K562 (cell line): ENCODE measurements around the gene RORB. TPM values are rescaled to one million over a fixed set of nuclear protein-coding genes. Genes with fewer than 3 reads are reported as not detected.

Source experiments
- ATAC-seq: fragments of 200-7000 bp; cut with Tn5 transposase; 3 replicates; pipeline ENCODE4 v1.9.1; 2020; ENCODE audit warnings: moderate library complexity
- BruUV-seq: library from RNA; stranded (reverse); fragments of 400-500 nt; replicated peaks from 2 replicates; lab custom pipeline; 2021; lab: Mats Ljungman, UMichigan
- CTCF ChIA-PET: fragments of 300-600 bp; formaldehyde crosslinking; extraction: SDS; loops from one replicate; lab custom pipeline; 2021; ENCODE audit warnings: low intra/inter-chr PET ratio; lab: Yijun Ruan, JAX
- POLR2A ChIA-PET: fragments of 300-600, 350-650 bp; sonication (Branson Sonifier 250); formaldehyde crosslinking; extraction: SDS; loops from one replicate; lab custom pipeline; 2021; ENCODE audit warnings: antibody characterized with exemption, inconsistent platforms; lab: Yijun Ruan, JAX
- DNase-seq, 4 experiments: peaks; one replicate each; pipeline versions ENCODE4 v3.0.0 to v3.0.0-alpha.2; 2011 to 2018; ENCODE audit warnings: low spot score in 3 of 4, mixed read lengths in 3 of 4; ENCODE audit errors: extremely low read depth in 1 of 4
- FAIRE-seq: peaks from 2 replicates; lab custom pipeline; 2011; peaks lifted over from hg19 to GRCh38; lab: Jason Lieb, UNC
- H2AFZ ChIP-seq: 2 replicates; pipeline ENCODE4 v1.6.0; 2011; ENCODE audit warnings: low read depth, low read length, control low read depth, inconsistent platforms
- H3K27ac ChIP-seq: fragments of 200-600 bp; 3 replicates; pipeline ENCODE4 v1.8.0; 2011; ENCODE audit warnings: low read depth, mild to moderate bottlenecking, control low read depth, inconsistent platforms, low read length, moderate library complexity, mixed read lengths; ENCODE audit errors: extremely low read depth
- H3K27me3 ChIP-seq, 2 experiments: fragments of 300-600 bp in 1 of 2; 2 replicates in 1 of 2; 3 replicates in 1 of 2; pipeline versions ENCODE4 v1.6.0 to v1.8.0; 2011; ENCODE audit warnings: inconsistent platforms in 2 of 2, low read length in 2 of 2, mild to moderate bottlenecking in 1 of 2, mixed read lengths in 1 of 2, moderate library complexity in 1 of 2; ENCODE audit not compliant: control insufficient read depth in 2 of 2, insufficient read depth in 2 of 2
- H3K36me3 ChIP-seq: fragments of 300-600 bp; 3 replicates; pipeline ENCODE4 v1.8.0; 2011; ENCODE audit warnings: mild to moderate bottlenecking, low read length, inconsistent platforms; ENCODE audit not compliant: control insufficient read depth, insufficient read depth
- H3K4me1 ChIP-seq, 2 experiments: fragments of 200-600 bp in 1 of 2; replicated peaks in 1 of 2; 2 replicates in 1 of 2; 3 replicates in 1 of 2; pipeline versions ENCODE4 v1.5.1 to v1.8.0; 2011; ENCODE audit warnings: inconsistent platforms in 2 of 2, low read length in 2 of 2, mild to moderate bottlenecking in 1 of 2, mixed read lengths in 1 of 2, moderate library complexity in 1 of 2; ENCODE audit not compliant: control insufficient read depth in 2 of 2, insufficient read depth in 2 of 2
- H3K4me2 ChIP-seq: 2 replicates; pipeline ENCODE4 v1.6.1; 2011; ENCODE audit warnings: low read length, control low read depth, inconsistent platforms, mixed read lengths; ENCODE audit not compliant: insufficient read depth
- H3K4me3 ChIP-seq: fragments of 200-600 bp; sonication (generic), shearing (Covaris generic); 2 replicates; pipeline ENCODE4 v1.5.1; 2016; ENCODE audit warnings: control low read depth, inconsistent platforms
- H3K79me2 ChIP-seq: fragments of 200-600 bp; 3 replicates; pipeline ENCODE4 v1.8.0; 2011; ENCODE audit warnings: low read length, inconsistent platforms; ENCODE audit not compliant: control insufficient read depth, insufficient read depth
- H3K9ac ChIP-seq, 2 experiments: 2 replicates each; pipeline versions ENCODE4 v1.6.0 to v1.6.1; 2011; ENCODE audit warnings: low read depth in 2 of 2, low read length in 2 of 2, control low read depth in 1 of 2, inconsistent platforms in 1 of 2, mild to moderate bottlenecking in 1 of 2, mixed read lengths in 1 of 2; ENCODE audit not compliant: insufficient read depth in 1 of 2
- H3K9me1 ChIP-seq: one replicate; pipeline ENCODE4 v1.6.0; 2011; ENCODE audit warnings: inconsistent platforms, mild to moderate bottlenecking, low read length, moderate library complexity; ENCODE audit not compliant: control insufficient read depth, insufficient read depth
- H3K9me3 ChIP-seq: replicated peaks from 2 replicates; pipeline ENCODE4 v1.5.1; 2011; ENCODE audit warnings: low read depth, low read length, inconsistent platforms; ENCODE audit not compliant: control insufficient read depth, insufficient read depth
- H4K20me1 ChIP-seq: replicated peaks from 2 replicates; pipeline ENCODE4 v1.6.1; 2011; ENCODE audit warnings: low read length, inconsistent platforms, mixed read lengths; ENCODE audit not compliant: control insufficient read depth, insufficient read depth
- CBFA2T3 ChIP-seq: fragments of 450-650 bp; IDR thresholded peaks from 2 replicates; pipeline ENCODE4 v1.6.1; 2017
- COPS2 ChIP-seq: fragments of 450-650 bp; conservative IDR thresholded peaks from 2 replicates; pipeline ENCODE4 v1.6.1; 2016; ENCODE audit warnings: mild to moderate bottlenecking, moderate library complexity
- STAG1 ChIP-seq: sonication (generic); formaldehyde crosslinking; IDR thresholded peaks from 2 replicates; pipeline ENCODE4 v1.5.0; 2020; ENCODE audit warnings: missing genetic modification reagents, borderline replicate concordance
- WGBS: fragments of 100-300 bp; shearing (Covaris generic); methylation state at CpG from one replicate; pipeline ENCODE4 v1.1.6; 2016; ENCODE audit warnings: low coverage, mixed read lengths; ENCODE audit not compliant: insufficient coverage; ENCODE audit errors: missing lambda C conversion rate; 5-methylcytosine and 5-hydroxymethylcytosine counted together
- in situ Hi-C: fragments of 300-500 bp; cut with MboI; formaldehyde crosslinking; loops from 4 replicates; pipeline ENCODE4 v1.15.0; 2018; ENCODE audit warnings: inconsistent platforms, mixed read lengths
- intact Hi-C: fragments of 100-400 bp; cut with micrococcal nuclease; formaldehyde crosslinking; loops from 2 replicates; pipeline ENCODE4 v1.14.2; 2022
- polyA plus RNA-seq, 8 experiments: library from polyadenylated mRNA; depleted of rRNA in 4 of 8; stranded (reverse) in 5 of 8; unstranded in 3 of 8; fragments of >200 nt; fragmentation: Nextera tagmentation in 2 of 8; fragmentation: Illumina TruSeq in 1 of 8; extraction: Ambion mirVana in 2 of 8; extraction: Trizol in 1 of 8; gene quantifications; 2 replicates each; pipeline versions ENCODE4 v1.2.1 to v1.2.3, GENCODE V29; 2011 to 2014; ENCODE audit warnings: inconsistent platforms in 1 of 8, missing spikeins in 1 of 8
- total RNA-seq, 7 experiments: library from RNA; depleted of rRNA in 6 of 7; stranded (reverse); fragments of >200 nt in 6 of 7; fragmentation: Illumina TruSeq in 2 of 7; extraction: Trizol in 2 of 7; gene quantifications; 2 replicates each; pipeline versions ENCODE4 v1.2.1 to v1.2.3, GENCODE V29; 2011 to 2021; ENCODE audit warnings: low replicate concordance in 1 of 7
- TF ChIP-seq, protein P1 (sequence below): fragments of 250-450 bp; sonication (Bioruptor Pico); IDR thresholded peaks from 2 replicates; pipeline ENCODE4 v1.8.0; 2022; ENCODE audit warnings: moderate library complexity, mild to moderate bottlenecking, inconsistent platforms
- TF ChIP-seq, protein P2 (sequence below): fragments of 250-450 bp; sonication (Bioruptor Pico); IDR thresholded peaks from 2 replicates; pipeline ENCODE4 v1.5.0; 2020; ENCODE audit warnings: mild to moderate bottlenecking
- TF ChIP-seq, protein P3 (sequence below): sonication (generic); formaldehyde crosslinking; IDR thresholded peaks from 2 replicates; pipeline ENCODE4 v1.5.0; 2020; ENCODE audit warnings: missing genetic modification reagents
- TF ChIP-seq, protein P4 (sequence below): fragments of 450-650 bp; formaldehyde crosslinking; IDR thresholded peaks from 2 replicates; pipeline ENCODE4 v1.4.0; 2020; ENCODE audit warnings: mild to moderate bottlenecking, mixed read lengths
- TF ChIP-seq, protein P5 (sequence below): sonication (generic); formaldehyde crosslinking; IDR thresholded peaks from 2 replicates; pipeline ENCODE4 v1.8.0; 2022; ENCODE audit warnings: mild to moderate bottlenecking, low read depth, missing genetic modification reagents
- TF ChIP-seq, protein P6 (sequence below): fragments of 250-450 bp; sonication (Bioruptor Pico); IDR thresholded peaks from 2 replicates; pipeline ENCODE4 v1.4.0; 2020

The RORB gene
- total and polyA plus RNA-seq, 9 of the 15 experiments (the other 6 are each of a cell fraction or from before 2014, with no cell fraction given), result not detected

DNA sequence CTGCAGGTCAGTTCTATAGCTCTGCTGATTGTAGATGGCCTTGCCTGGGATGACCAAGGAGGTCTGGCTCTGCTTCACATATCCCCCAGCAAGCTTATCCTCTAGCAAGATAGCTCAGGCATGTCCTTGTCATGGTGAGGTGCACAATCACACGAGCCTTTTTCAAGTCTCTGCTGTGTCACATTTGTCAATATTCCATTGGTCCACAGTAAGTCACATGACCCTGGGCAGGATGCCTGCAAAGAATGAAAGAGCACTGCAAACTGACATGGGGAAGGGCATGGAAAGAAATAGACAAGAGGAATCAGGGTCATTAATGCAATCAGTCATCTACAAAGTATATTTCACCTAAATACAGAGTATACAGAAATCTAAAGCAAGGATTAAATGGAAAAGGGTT, 142.0 kb downstream of the RORB start:
- in situ Hi-C loops (no loop called here), intact Hi-C loops (no loop called here)
- no peak for TF ChIP-seq STAG1
- TF ChIP-seq, protein P1, sequence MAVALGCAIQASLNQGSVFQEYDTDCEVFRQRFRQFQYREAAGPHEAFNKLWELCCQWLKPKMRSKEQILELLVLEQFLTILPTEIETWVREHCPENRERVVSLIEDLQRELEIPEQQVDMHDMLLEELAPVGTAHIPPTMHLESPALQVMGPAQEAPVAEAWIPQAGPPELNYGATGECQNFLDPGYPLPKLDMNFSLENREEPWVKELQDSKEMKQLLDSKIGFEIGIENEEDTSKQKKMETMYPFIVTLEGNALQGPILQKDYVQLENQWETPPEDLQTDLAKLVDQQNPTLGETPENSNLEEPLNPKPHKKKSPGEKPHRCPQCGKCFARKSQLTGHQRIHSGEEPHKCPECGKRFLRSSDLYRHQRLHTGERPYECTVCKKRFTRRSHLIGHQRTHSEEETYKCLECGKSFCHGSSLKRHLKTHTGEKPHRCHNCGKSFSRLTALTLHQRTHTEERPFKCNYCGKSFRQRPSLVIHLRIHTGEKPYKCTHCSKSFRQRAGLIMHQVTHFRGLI (CRISPR knock-in tag), result no peak
- no peak for TF ChIP-seq COPS2
- TF ChIP-seq, protein P2, sequence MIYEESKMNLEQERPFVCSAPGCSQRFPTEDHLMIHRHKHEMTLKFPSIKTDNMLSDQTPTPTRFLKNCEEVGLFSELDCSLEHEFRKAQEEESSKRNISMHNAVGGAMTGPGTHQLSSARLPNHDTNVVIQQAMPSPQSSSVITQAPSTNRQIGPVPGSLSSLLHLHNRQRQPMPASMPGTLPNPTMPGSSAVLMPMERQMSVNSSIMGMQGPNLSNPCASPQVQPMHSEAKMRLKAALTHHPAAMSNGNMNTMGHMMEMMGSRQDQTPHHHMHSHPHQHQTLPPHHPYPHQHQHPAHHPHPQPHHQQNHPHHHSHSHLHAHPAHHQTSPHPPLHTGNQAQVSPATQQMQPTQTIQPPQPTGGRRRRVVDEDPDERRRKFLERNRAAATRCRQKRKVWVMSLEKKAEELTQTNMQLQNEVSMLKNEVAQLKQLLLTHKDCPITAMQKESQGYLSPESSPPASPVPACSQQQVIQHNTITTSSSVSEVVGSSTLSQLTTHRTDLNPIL (CRISPR knock-in tag), result no peak
- TF ChIP-seq, protein P3, sequence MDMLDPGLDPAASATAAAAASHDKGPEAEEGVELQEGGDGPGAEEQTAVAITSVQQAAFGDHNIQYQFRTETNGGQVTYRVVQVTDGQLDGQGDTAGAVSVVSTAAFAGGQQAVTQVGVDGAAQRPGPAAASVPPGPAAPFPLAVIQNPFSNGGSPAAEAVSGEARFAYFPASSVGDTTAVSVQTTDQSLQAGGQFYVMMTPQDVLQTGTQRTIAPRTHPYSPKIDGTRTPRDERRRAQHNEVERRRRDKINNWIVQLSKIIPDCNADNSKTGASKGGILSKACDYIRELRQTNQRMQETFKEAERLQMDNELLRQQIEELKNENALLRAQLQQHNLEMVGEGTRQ (CRISPR knock-in tag), result peak; percentile 31
- TF ChIP-seq, protein P4, sequence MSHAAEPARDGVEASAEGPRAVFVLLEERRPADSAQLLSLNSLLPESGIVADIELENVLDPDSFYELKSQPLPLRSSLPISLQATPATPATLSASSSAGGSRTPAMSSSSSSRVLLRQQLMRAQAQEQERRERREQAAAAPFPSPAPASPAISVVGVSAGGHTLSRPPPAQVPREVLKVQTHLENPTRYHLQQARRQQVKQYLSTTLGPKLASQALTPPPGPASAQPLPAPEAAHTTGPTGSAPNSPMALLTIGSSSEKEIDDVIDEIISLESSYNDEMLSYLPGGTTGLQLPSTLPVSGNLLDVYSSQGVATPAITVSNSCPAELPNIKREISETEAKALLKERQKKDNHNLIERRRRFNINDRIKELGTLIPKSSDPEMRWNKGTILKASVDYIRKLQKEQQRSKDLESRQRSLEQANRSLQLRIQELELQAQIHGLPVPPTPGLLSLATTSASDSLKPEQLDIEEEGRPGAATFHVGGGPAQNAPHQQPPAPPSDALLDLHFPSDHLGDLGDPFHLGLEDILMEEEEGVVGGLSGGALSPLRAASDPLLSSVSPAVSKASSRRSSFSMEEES, result peak; percentile 69
- TF ChIP-seq, protein P5, sequence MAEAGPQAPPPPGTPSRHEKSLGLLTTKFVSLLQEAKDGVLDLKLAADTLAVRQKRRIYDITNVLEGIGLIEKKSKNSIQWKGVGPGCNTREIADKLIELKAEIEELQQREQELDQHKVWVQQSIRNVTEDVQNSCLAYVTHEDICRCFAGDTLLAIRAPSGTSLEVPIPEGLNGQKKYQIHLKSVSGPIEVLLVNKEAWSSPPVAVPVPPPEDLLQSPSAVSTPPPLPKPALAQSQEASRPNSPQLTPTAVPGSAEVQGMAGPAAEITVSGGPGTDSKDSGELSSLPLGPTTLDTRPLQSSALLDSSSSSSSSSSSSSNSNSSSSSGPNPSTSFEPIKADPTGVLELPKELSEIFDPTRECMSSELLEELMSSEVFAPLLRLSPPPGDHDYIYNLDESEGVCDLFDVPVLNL (CRISPR knock-in tag), result no peak
- no peak for TF ChIP-seq CBFA2T3
- TF ChIP-seq, protein P6, sequence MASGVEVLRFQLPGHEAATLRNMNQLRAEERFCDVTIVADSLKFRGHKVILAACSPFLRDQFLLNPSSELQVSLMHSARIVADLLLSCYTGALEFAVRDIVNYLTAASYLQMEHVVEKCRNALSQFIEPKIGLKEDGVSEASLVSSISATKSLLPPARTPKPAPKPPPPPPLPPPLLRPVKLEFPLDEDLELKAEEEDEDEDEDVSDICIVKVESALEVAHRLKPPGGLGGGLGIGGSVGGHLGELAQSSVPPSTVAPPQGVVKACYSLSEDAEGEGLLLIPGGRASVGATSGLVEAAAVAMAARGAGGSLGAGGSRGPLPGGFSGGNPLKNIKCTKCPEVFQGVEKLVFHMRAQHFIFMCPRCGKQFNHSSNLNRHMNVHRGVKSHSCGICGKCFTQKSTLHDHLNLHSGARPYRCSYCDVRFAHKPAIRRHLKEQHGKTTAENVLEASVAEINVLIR, result no peak
- H3K9me3 ChIP-seq, result no peaks in the 10 kb centered on the region
- ChIA-PET CTCF (no interaction called here), POLR2A (no interaction called here)
- H3K4me1 ChIP-seq, result no peaks in the 10 kb centered on the region
- WGBS, result 0% methylated on average over 1 of the region's 1 CpG
- H2AFZ ChIP-seq, result no peak overlapping the region
- no peaks in the 10 kb centered on the region for H3K79me2 ChIP-seq
- no peak overlapping the region for H3K27ac ChIP-seq
- H3K4me3 ChIP-seq, result no peak overlapping the region
- H3K9ac ChIP-seq, result no peak overlapping the region
- ATAC-seq (no peak), FAIRE-seq (no peak), DNase-seq (peak in 3 of 4 experiments; percentile 2 to 7 (median 4))
- no peaks in the 10 kb centered on the region for H4K20me1 ChIP-seq
- no peaks in the 10 kb centered on the region for H3K9me1 ChIP-seq
- BruUV-seq, result no TSS peak
- H3K27me3 ChIP-seq, result peaks cover 2 to 5% of the 10 kb centered on the region in 2 experiments; a peak in 3 of 5 replicates
- no peak overlapping the region for H3K4me2 ChIP-seq
- H3K36me3 ChIP-seq, result no peaks in the 10 kb centered on the region
